ENCODE results near the gene NCL.

Gene NCL, protein sequence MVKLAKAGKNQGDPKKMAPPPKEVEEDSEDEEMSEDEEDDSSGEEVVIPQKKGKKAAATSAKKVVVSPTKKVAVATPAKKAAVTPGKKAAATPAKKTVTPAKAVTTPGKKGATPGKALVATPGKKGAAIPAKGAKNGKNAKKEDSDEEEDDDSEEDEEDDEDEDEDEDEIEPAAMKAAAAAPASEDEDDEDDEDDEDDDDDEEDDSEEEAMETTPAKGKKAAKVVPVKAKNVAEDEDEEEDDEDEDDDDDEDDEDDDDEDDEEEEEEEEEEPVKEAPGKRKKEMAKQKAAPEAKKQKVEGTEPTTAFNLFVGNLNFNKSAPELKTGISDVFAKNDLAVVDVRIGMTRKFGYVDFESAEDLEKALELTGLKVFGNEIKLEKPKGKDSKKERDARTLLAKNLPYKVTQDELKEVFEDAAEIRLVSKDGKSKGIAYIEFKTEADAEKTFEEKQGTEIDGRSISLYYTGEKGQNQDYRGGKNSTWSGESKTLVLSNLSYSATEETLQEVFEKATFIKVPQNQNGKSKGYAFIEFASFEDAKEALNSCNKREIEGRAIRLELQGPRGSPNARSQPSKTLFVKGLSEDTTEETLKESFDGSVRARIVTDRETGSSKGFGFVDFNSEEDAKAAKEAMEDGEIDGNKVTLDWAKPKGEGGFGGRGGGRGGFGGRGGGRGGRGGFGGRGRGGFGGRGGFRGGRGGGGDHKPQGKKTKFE
- total RNA-seq, result 535 to 2,403 (median 699) reads per million in 3 experiments

DNA sequence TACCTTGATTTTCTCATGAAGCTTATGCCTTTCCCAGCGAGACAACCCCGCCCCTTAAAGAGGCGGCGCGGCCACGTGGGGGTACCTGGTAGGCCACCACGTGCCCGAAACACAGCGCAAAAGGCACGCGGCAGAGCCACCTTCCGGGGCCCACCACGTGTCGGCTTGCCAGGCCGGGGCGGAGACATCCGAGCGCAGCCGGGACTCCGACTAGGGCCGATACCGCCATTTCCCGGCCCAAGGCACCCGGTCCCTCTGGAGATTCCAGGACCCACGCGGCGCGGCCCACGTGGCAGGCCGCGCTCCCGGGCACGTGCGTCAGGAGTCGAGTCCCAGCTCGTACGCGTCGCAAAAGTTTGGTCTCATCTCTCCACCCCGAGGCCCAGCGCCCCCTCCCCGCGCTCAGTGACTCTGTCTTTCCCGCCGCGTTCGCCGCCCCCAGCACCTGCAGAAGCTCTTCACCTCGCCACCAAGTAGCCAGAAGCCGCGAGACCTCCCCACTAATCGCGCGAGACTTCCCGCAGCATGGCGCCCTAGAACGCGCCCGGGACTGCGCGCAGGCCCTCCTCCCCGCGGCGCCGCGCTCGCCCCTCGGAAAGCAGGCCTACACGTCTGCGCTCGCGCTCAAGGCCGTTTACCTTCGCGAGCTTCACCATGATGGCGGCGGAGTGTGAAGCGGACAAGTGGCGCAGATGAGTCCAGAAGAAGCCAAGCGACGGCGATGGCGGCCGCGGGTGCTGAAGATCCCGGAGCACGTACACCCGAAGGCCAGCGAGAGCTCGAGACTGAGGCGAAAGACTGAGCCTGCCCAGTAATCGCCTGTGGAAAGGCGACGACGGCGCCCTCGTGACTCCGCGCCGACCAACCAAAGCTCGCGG lies at the start of gene NCL:
Gene NCL, minus strand, starts transcription at position 787 of the 878 bp plus-strand sequence. Its CDS starts 131 bp downstream, at position 656.
- DNase-seq, result peak; percentile 88

- no peak for DNase-seq
Measured at GRCh38 chr2:231513746-231514224, 49.5 kb upstream of the NCL start.

GRCh38 chr2:231512222-231512621 lies 47.9 kb upstream of the NCL start:
- no peak for DNase-seq

- DNase-seq, result no peak
Measured at GRCh38 chr2:231503766-231504165, 39.5 kb upstream of the NCL start.

- DNase-seq, result no peak
Measured at GRCh38 chr2:231502596-231502995, 38.3 kb upstream of the NCL start.

- no peak for DNase-seq
Measured at GRCh38 chr2:231497651-231498050, 33.4 kb upstream of the NCL start.

GRCh38 chr2:231494669-231495068 lies 30.4 kb upstream of the NCL start:
- no peak for DNase-seq

DNA sequence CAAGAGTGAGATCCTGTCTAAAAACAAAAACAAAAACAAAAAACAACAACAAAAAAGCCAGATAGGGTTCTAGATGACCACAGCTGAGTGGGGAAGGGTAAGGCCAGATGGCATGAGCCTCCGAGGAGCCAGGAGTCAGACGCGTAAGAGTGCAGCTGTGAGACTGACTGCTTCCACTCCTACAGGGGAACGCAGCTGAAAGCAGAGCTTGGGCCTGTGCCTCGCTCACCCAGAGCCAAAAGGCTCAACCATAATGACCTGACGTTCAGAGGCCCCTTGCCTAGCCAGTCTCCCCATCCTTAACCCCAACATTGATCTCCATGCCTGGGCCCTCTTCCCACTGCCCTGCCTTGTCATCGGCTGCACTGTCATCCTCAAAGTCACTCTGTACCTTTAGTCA lies 26.5 kb upstream of the NCL start:
- DNase-seq, result no peak

DNA sequence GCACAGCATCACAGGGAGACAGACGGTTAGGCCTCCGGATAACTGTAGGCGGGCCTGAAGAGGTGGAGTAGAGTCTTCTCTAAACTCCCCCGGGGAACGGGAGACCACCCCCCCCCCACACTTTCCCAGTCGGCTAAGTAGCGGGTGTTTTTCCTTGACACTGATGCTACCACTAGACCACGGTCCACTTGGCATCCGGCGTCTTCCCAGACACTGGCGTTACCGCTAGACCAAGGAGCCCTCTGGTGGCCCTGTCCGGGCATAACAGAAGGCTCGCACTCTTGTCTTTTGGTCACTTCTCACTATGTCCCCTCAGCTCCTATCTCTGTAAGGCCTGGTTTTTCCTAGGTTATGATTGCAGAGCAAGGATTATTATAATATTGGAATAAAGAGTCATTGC lies 25.7 kb upstream of the NCL start:
- no peak for DNase-seq

DNA sequence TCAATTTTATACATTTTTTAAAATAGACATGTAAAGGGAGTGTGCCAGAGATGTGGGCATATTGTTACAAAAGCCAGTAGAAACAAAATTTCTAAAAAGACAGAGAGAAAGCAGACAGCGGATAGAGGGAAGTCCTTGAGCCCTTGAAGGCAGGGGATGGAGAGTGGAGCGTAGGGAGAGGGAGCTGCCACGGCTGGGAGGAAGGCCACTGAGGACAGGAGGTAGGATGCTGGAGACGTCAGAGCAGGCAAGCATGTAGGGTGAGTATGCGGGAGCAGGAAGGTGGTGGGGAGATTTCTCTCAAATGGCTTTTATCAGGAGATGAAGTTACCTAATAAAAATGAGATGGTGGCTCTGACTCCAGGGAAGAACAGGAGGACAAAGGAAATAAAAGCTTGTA lies 24.0 kb upstream of the NCL start:
- DNase-seq, result no peak

DNA sequence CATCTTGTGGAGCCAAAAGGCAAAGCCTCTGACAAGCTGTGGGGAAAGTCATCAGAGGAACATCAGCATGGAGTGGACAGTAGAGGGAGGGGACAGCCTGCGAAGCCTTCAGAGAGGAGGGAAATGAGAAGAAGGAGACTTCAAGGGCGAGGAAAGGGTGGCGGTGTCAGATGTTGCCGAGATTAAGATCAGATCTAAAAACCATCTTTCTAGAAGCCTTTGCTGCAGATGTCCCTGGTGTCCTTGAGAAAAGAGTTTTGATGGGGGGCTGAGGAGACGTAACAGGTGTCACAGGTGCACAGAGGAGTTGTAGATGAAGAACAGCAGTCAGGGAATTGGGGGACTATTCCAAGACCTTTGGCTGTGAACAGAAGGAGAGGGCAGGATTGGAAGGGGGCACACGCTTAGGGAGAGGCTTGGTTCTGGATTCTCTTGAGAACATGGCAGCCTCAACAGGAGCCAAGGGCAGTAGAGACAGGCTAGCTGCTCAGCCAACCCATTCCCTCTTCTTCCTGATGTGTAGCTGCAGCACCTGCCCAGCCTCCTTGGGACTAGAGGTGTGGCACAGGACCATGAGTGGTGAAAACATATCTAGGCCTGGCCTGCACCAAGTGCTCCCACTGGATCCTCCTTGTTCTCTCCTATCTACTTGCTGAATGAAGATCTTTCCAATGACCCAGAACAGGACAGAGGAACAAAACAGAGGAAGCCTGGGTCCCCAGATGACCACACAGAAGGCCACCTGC lies 22.7 kb upstream of the NCL start:
- no peak for DNase-seq

- peak; percentile 40 for DNase-seq
Measured at GRCh38 chr2:231483398-231484329, 19.4 kb upstream of the NCL start.

DNA sequence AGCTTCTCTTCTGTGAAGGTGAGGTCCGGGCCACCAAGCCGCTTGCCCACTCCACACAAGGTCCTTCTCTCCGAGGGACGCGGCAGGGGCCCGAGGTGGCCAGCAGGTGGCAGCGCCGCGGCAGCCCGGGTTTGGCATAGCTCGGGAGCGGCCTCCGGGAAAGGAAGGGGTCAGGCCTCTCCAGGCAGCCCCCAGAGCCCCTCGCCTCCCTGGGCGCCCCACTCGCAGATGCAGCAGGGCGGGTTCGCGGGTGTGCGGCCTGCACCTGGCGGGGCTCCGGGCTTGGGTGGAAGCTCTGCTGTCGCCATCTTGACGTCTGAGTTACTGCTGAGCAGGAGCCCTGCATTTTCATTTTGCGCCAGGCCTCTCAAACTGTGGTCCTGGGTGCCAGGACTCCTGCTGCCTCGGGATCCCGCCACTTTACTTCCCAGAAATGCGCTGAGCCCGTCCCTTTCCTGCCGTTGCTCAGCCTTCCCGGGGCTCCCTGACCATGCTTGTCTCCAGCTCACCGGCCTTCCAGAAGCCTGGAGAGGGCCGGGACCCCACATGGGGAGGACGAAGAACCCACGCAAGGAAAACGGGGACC lies 18.6 kb upstream of the NCL start:
- peak; percentile 58 for DNase-seq

GRCh38 chr2:231480781-231481180 lies 16.5 kb upstream of the NCL start:
- DNase-seq, result no peak

DNA sequence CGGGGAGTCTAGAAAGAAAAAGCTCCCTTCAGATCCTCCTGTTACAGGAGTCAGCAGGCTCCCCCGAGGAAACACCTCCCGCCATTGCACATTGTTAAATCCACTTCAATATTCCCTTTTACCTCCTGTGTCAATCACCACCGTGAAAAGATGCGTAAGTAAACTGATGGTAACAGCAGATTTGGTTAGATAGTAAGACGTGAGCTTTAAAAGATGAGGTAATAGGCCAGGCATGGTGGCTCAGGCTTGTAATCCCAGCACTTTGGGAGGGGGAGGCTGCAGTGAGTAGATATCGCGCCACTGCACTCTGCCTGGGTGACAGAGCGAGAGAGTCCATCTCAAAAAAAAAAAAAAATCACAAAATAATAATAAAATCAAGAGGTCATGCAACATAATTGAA lies 15.2 kb upstream of the NCL start:
- DNase-seq, result no peak

DNA sequence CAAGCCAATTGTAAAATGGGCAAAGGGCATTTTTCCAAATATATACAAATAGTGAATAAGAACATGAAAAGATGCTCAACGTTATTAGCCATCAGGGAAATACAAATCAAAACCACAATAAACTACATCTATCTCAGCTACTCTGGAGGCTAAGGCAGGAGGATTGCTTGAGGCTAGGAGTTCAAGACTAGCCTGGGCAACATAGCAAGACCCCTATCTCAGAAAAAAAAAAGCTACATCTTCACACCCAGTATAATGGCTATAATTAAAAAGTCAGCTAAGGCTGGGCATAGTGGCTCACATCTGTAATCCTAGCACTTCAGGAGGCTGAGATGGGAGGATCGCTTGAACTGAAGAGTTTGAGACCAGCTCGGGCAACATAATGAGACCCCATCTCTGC lies 12.6 kb upstream of the NCL start:
- no peak for DNase-seq

DNA sequence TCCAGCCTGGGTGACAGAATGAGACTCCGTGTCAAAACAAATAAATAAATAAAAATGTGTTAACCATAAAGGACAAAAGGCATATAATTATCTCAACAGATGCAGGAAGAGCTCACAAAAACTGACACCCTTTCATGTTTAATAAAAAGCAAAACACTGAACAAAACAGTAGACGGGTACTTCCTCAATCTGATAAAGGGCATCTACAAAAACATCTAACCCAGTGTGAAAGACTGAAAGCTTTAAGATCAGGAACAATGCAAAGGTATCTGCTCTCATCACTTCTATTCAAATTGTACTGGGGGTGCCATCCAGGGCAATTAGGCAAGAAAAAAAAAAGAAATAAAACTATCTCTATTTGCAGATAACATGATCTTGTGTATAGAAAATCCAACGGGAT lies 11.7 kb upstream of the NCL start:
- DNase-seq, result no peak

DNA sequence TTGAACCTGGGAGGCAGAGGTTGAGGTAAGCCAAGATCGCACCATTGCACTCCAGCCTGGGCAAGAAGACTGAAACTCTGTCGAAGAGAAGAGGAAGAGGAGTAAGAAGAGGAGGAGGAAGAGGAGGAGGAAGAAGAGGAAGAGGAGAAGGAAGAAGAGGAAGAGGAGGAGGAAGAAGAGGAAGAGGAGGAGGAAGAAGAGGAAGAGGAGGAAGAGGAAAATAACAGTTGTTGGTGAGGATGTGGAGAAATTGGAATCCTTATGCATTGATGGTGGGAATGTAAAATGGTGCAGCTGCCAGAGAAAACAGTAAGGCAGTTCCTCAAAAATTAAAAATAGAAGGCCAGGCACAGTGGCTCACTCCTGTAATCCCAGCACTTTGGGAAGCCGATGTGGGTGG lies 8.5 kb upstream of the NCL start:
- no peak for DNase-seq

DNA sequence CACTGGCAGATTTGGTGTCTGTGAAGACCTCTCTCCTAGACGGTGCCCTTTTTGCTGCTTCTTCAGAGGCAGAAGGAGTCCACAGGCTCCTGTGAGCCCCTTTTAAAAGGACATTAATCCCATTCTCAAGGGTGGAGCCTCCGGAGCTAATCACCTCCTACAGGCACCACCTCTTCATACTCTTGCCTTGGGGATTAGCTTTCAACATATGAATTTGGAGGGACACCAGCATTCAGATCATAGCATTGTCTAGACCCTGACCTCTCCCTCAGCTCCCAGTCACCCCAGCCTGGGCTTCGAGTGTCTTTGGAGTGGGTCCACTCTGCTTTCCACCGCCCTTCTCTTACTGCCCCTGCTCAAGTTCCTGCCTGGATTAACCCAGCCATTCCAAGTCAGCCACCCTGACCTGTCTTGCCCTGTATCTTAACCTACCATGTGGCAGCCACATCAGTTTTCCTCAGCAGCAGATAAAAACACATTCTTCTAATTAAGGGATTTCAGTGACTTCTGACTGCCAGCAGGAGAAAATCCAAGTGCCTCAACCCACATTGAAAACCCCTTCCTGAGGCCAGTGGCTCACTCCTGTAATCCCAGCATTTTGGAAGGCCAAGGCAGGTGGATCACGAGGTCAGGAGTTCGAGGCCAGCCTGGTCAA lies 6.1 kb upstream of the NCL start:
- DNase-seq, result no peak

- no peak for DNase-seq
Measured at GRCh38 chr2:231469583-231469950, 5.3 kb upstream of the NCL start.
